ENCODE data around the gene NUDT15. TPM values are rescaled to one million over a fixed set of nuclear protein-coding genes. Genes with fewer than 3 reads are reported as not detected.

NUDT15 gene
- total and polyA plus RNA-seq, 2 of the 8 experiments (the other 6 are each of a cell fraction or from before 2014, with no cell fraction given): 37.8 to 65.9 TPM

- H2BK120ac ChIP-seq (replicated peaks; ENCODE audit: low read depth, low read length): no peak overlapping the region
- no peaks in the 10 kb centered on the region for H3K79me1 ChIP-seq (ENCODE audit: low read depth, low read length)
- ChIA-PET CTCF (ENCODE audit: partially characterized antibody) (no interaction called here), POLR2A (ENCODE audit: partially characterized antibody) (no interaction called here)
- no peak overlapping the region for H2BK5ac ChIP-seq (ENCODE audit: low read depth, low read length)
- FAIRE-seq (no peak), DNase-seq (ENCODE audit: low read depth in 1 of 2, low spot score in 2 of 2) (no peak)
- H3K9ac ChIP-seq (replicated peaks in 1 of 4; ENCODE audit: extremely low read depth in 1 of 4, low read depth in 3 of 4, low read length in 3 of 4): no peak overlapping the region
- H2BK15ac ChIP-seq (ENCODE audit: low read length): no peak overlapping the region
- no peak overlapping the region for H2BK12ac ChIP-seq (ENCODE audit: low read depth, low read length)
- H3K4me2 ChIP-seq (ENCODE audit: insufficient read depth in 1 of 2, low read depth in 2 of 2, low read length in 2 of 2): no peak overlapping the region
- WGBS, 2 experiments (ENCODE audit: extremely low coverage in 1 of 2, insufficient coverage in 1 of 2, insufficient read length in 1 of 2, insufficient replicate concordance in 2 of 2, low coverage in 1 of 2, low lambda C conversion rate in 2 of 2, missing lambda C conversion rate in 1 of 2): 87% methylated on average over 5 of the region's 5 CpGs; no CpG with 5 or more reads in 1 of the 2 experiments
- H4K20me1 ChIP-seq (replicated peaks in 1 of 2; ENCODE audit: control insufficient read depth in 1 of 2, insufficient read depth in 2 of 2, low read length in 2 of 2): no peaks in the 10 kb centered on the region
- H4K5ac ChIP-seq (ENCODE audit: insufficient read length, low read depth, low read length): no peak overlapping the region
- no peak overlapping the region for H4K8ac ChIP-seq (ENCODE audit: extremely low read depth, insufficient read depth, low read length)
- no peak overlapping the region for H3K18ac ChIP-seq (ENCODE audit: extremely low read depth, low read length)
- no peak overlapping the region for H2AFZ ChIP-seq (ENCODE audit: low read length)
- no peaks in the 10 kb centered on the region for H3K27me3 ChIP-seq (replicated peaks in 1 of 4; ENCODE audit: control insufficient read depth in 3 of 4, extremely low read depth in 1 of 4, insufficient read depth in 3 of 4, low read length in 3 of 4)
- no peaks in the 10 kb centered on the region for H3K4me1 ChIP-seq (replicated peaks in 1 of 4; ENCODE audit: control insufficient read depth in 3 of 4, insufficient read depth in 4 of 4, low read length in 3 of 4)
- peaks cover 79% of the 10 kb centered on the region in 2 experiments for H3K9me3 ChIP-seq (ENCODE audit: insufficient read depth in 2 of 2, low read depth in 1 of 2, low read length in 1 of 2)
- no peak overlapping the region for H3K27ac ChIP-seq (ENCODE audit: low read depth, low read length)
- H3K56ac ChIP-seq (replicated peaks; ENCODE audit: insufficient read length, low read depth, low read length): no peak overlapping the region
- H3K79me2 ChIP-seq (ENCODE audit: control insufficient read depth in 1 of 2, insufficient read depth in 2 of 2, low read length in 2 of 2): no peaks in the 10 kb centered on the region
- H3K36me3 ChIP-seq (ENCODE audit: control insufficient read depth in 2 of 4, insufficient read depth in 4 of 4, low read length in 3 of 4): peaks cover 12 to 99% (median 61%) of the 10 kb centered on the region in 4 experiments; a peak in 7 of 8 replicates
- H3K4ac ChIP-seq (replicated peaks; ENCODE audit: insufficient read length, low read depth, low read length): no peak overlapping the region
- H4K91ac ChIP-seq (replicated peaks; ENCODE audit: insufficient read length, low read length): no peak overlapping the region
- H3K4me3 ChIP-seq (ENCODE audit: extremely low read depth in 1 of 4, insufficient read depth in 2 of 4, low read depth in 3 of 4, low read length in 4 of 4): no peak overlapping the region
- H2AK5ac ChIP-seq (ENCODE audit: low read depth, low read length): no peak overlapping the region
- no peaks in the 10 kb centered on the region for H3K23me2 ChIP-seq (ENCODE audit: low read depth, low read length)
- H3K14ac ChIP-seq (ENCODE audit: insufficient read length): no peak overlapping the region
- no peak overlapping the region for H3K23ac ChIP-seq (ENCODE audit: insufficient read length)
- no peak overlapping the region for H2BK20ac ChIP-seq (ENCODE audit: low read length)
- TF ChIP-seq POLR2A (IDR thresholded peaks at IDR 0.05; ENCODE audit: control extremely low read depth in 1 of 2, low read depth in 2 of 2, low read length in 2 of 2): no peak
These were observed 33.4 kb downstream of the NUDT15 start for GRCh38 chr13:48070942-48071341.
